Spleen (tissue), 11 donors: ENCODE measurements around the gene SNRPA1. TPM values are rescaled to one million over a fixed set of nuclear protein-coding genes. Genes with fewer than 3 reads are reported as not detected.
A peak's percentile ranks its signal among the peaks of the same experiment; 100 is the strongest.

Experiments used
- DNase-seq: peaks from one replicate; pipeline ENCODE4 v3.0.0-alpha.2; 2020
- H3K27ac ChIP-seq, 8 donors: fragments of 200-600 bp; sonication (generic) in 7 of 8; 1 replicate in 4 of 8; 2 replicates in 4 of 8; pipeline versions ENCODE4 v1.5.0 to v1.8.0; 2016 to 2021; ENCODE audit warnings: inconsistent platforms in 4 of 8, mild to moderate bottlenecking in 4 of 8, moderate library complexity in 1 of 8
- H3K27me3 ChIP-seq, 7 donors: fragments of 200-600 bp; sonication (generic) in 6 of 7; replicated peaks in 1 of 7; 1 replicate in 4 of 7; 2 replicates in 3 of 7; pipeline versions ENCODE4 v1.5.0 to v1.8.0; 2016 to 2021; ENCODE audit warnings: inconsistent platforms in 3 of 7, mild to moderate bottlenecking in 1 of 7
- H3K36me3 ChIP-seq, 6 donors: fragments of 200-600 bp; sonication (generic) in 5 of 6; 1 replicate in 4 of 6; 2 replicates in 2 of 6; pipeline versions ENCODE4 v1.5.0 to v1.8.0; 2016 to 2021; ENCODE audit warnings: inconsistent platforms in 2 of 6
- H3K4me1 ChIP-seq, 6 donors: fragments of 200-600 bp; sonication (generic) in 5 of 6; 1 replicate in 3 of 6; 2 replicates in 3 of 6; pipeline versions ENCODE4 v1.5.0 to v1.8.0; 2016 to 2021; ENCODE audit warnings: inconsistent platforms in 3 of 6
- H3K4me3 ChIP-seq, 8 donors: fragments of 200-600 bp; sonication (generic) in 7 of 8; 1 replicate in 4 of 8; 2 replicates in 4 of 8; pipeline versions ENCODE4 v1.5.0 to v1.8.0; 2016 to 2021; ENCODE audit warnings: inconsistent platforms in 4 of 8, mild to moderate bottlenecking in 4 of 8, moderate library complexity in 2 of 8
- H3K9me3 ChIP-seq, 8 donors: fragments of 200-600 bp; sonication (generic) in 7 of 8; 1 replicate in 4 of 8; 2 replicates in 4 of 8; pipeline versions ENCODE4 v1.5.0 to v1.8.0; 2016 to 2021; ENCODE audit warnings: inconsistent platforms in 4 of 8
- POLR2A ChIP-seq, 3 donors: fragments of 450-650 bp; IDR thresholded peaks; one replicate each; pipeline ENCODE4 v1.5.1; 2017; ENCODE audit warnings: antibody characterized with exemption in 3 of 3, mild to moderate bottlenecking in 1 of 3
- POLR2AphosphoS5 ChIP-seq, 3 donors: sonication (generic); formaldehyde crosslinking; IDR thresholded peaks; one replicate each; pipeline ENCODE4 v1.5.1; 2017; ENCODE audit warnings: antibody characterized with exemption in 3 of 3
- WGBS, 5 donors: extraction: QIAGEN DNeasy Blood & Tissue Kit in 3 of 5; methylation state at CpG; one replicate each; pipeline versions ENCODE4 v1.1.5 to v1.1.7; 2013 to 2018; 5-methylcytosine and 5-hydroxymethylcytosine counted together
- intact Hi-C: fragments of 100-400 bp; cut with DNase I; formaldehyde crosslinking; loops from one replicate; pipeline ENCODE4 v1.15.0; 2023; ENCODE audit warnings: low total_unique reads
- polyA plus RNA-seq, 3 donors: library from polyadenylated mRNA; stranded (reverse); fragments of 200-250 nt; gene quantifications; one replicate each; pipeline ENCODE4 v1.2.1, GENCODE V29; 2013
- total RNA-seq, 7 donors: library from RNA; depleted of rRNA in 3 of 7; stranded (reverse); fragments of >200 nt in 3 of 7; fragmentation: NEBNext Ultra II Directional in 4 of 7; extraction: Animal tissue kit (Norgen Biotek cat#: 25700) in 4 of 7; gene quantifications; one replicate each; pipeline versions ENCODE4 v1.1.0 to v1.2.1, GENCODE V29; 2016 to 2021
- TF ChIP-seq, protein P1 (sequence below), 11 experiments: fragments of 200-600 bp in 7 of 11; fragments of 450-650 bp in 4 of 11; sonication (generic) in 4 of 11; IDR thresholded peaks in 8 of 11; conservative IDR thresholded peaks in 3 of 11; 1 replicate in 7 of 11; 2 replicates in 4 of 11; pipeline versions ENCODE4 v1.4.0 to v1.8.0; 2016 to 2021; ENCODE audit warnings: antibody characterized with exemption in 11 of 11, inconsistent platforms in 4 of 11, mild to moderate bottlenecking in 1 of 11
- donor health status: healthy with polysubstance abuse.
- donor health status: DM: no; HTN: no; CAD: no; lungs with moderate emphysema.
- donor health status: DM: no; HTN: no; CAD: no.
- donor health status: Bipolar disorder and iron deficiency.
- donor health status: healthy.
- donor health status: DM: no; HTN: no; CAD: no.
- donor health status: DM: yes; HTN: yes; CAD: no.

SNRPA1 gene
- total and polyA plus RNA-seq, 10 donors, result 56.2 to 85.4 (median 74.6) TPM

DNA sequence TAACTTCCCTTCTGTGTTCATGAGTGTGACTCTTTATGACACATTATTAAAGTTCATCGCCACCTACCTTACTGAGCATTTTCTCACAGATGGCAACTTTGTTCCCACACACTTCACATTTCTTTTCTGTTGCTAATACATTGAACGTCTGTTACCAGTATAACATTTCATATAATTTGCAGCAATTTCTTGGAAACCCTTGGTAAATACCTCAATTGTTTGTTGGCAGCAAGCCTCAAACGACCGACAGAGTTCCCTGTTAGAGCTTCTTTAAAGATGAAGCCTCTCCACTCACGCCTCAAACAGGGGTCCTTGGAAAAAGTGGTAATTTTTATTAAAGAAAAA lies 40.0 kb downstream of the SNRPA1 start:
- Histone ChIP-seq H3K27ac (peak overlapping the region in 5 of 8 donors; percentile 28 to 54 (median 40)), H3K36me3 (no peaks in the 10 kb centered on the region), H3K9me3 (no peaks in the 10 kb centered on the region), H3K4me3 (no peak overlapping the region), H3K27me3 (no peaks in the 10 kb centered on the region), H3K4me1 (peaks cover 7 to 67% (median 44%) of the 10 kb centered on the region in 6 donors)
- TF ChIP-seq POLR2A (IDR thresholded peaks at IDR 0.05) (no peak), POLR2AphosphoS5 (IDR thresholded peaks at IDR 0.05) (no peak)
- TF ChIP-seq, protein P1, sequence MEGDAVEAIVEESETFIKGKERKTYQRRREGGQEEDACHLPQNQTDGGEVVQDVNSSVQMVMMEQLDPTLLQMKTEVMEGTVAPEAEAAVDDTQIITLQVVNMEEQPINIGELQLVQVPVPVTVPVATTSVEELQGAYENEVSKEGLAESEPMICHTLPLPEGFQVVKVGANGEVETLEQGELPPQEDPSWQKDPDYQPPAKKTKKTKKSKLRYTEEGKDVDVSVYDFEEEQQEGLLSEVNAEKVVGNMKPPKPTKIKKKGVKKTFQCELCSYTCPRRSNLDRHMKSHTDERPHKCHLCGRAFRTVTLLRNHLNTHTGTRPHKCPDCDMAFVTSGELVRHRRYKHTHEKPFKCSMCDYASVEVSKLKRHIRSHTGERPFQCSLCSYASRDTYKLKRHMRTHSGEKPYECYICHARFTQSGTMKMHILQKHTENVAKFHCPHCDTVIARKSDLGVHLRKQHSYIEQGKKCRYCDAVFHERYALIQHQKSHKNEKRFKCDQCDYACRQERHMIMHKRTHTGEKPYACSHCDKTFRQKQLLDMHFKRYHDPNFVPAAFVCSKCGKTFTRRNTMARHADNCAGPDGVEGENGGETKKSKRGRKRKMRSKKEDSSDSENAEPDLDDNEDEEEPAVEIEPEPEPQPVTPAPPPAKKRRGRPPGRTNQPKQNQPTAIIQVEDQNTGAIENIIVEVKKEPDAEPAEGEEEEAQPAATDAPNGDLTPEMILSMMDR (IDR thresholded peaks at IDR 0.05 in 8 of 11, conservative IDR thresholded peaks at IDR 0.05 in 3 of 11), result no peak
- DNase-seq, result no peak
- WGBS, 5 donors, result 39 to 49% (median 48%) methylated on average over 5 of the region's 5 CpGs
- intact Hi-C loops, result loop anchor here (10.0 kb wide), 1 partner anchor 130 kb away; no protein-coding TSS in a partner anchor

DNA sequence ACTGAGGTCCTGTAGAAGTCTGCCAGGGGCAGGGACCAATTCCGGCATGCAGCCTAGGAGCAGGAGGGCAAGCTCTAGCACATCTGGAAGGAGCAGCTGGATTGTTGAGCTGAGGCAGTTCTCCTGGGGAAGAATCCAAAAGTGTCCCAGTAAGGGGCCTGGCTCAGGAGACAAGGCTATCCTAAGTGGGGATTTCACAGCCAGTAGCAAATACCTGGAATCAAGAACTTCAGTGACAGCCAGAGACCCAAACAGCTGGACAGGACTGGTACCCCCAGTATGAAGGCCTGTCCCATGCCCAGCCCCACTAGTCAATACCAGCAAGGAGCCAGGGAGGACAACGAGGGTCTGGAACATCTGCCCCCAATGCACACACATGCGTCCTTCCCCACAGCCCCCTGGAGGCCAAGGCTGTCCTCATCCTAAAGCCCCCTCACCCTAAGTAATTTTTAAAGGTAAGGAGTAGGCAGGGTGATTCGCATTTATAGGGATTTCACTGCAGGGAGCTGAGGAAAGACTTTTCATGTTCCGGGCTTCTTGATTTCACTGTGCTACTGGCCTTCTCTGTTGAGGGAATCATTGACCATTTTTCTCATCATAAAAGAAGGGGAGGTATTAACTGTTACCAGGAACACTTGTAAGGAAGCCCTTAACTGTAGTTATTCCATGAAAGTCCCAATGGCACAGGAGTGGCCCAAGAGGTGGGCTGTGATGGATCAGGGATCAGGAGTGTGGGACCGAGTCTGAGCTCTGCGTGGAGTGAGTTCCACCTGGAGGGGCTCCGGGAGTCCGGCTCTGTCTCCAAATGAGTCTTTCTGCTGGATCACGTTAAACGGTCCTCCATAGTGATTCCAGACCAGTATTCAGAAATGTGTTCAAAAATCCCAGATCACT lies 40.6 kb downstream of the SNRPA1 start:
- H3K27ac ChIP-seq, result peak overlapping the region in 4 of 8 donors; percentile 37 to 54 (median 43)
- H3K36me3 ChIP-seq, result no peaks in the 10 kb centered on the region
- H3K27me3 ChIP-seq, result no peaks in the 10 kb centered on the region
- peaks cover 13 to 73% (median 50%) of the 10 kb centered on the region in 6 donors for H3K4me1 ChIP-seq
- TF ChIP-seq, protein P1 (IDR thresholded peaks at IDR 0.05 in 8 of 11, conservative IDR thresholded peaks at IDR 0.05 in 3 of 11), result no peak
- TF ChIP-seq POLR2AphosphoS5 (IDR thresholded peaks at IDR 0.05), result no peak
- no peak for TF ChIP-seq POLR2A (IDR thresholded peaks at IDR 0.05)
- intact Hi-C loops, result loop anchor here (10.0 kb wide), 1 partner anchor 130 kb away; no protein-coding TSS in a partner anchor
- no peaks in the 10 kb centered on the region for H3K9me3 ChIP-seq
- DNase-seq, result no peak
- no peak overlapping the region for H3K4me3 ChIP-seq
- 88 to 93% (median 91%) methylated on average over 11 of the region's 11 CpGs for WGBS, 5 donors

GRCh38 chr15:101252836-101253235 lies 42.2 kb downstream of the SNRPA1 start:
- Histone ChIP-seq H3K4me3 (peak overlapping the region; percentile 62 to 93 (median 80)), H3K27me3 (no peaks in the 10 kb centered on the region), H3K9me3 (no peaks in the 10 kb centered on the region), H3K27ac (peak overlapping the region; percentile 74 to 96 (median 92)), H3K4me1 (peaks cover 17 to 80% (median 56%) of the 10 kb centered on the region in 6 donors), H3K36me3 (peaks cover 0 to 4% (median 0%) of the 10 kb centered on the region in 6 donors)
- intact Hi-C loops, result loop anchor here (10.0 kb wide), 1 partner anchor 128 kb away; no protein-coding TSS in a partner anchor
- DNase-seq, result no peak
- TF ChIP-seq POLR2A (IDR thresholded peaks at IDR 0.05) (no peak), POLR2AphosphoS5 (IDR thresholded peaks at IDR 0.05) (no peak)
- TF ChIP-seq, protein P1 (IDR thresholded peaks at IDR 0.05 in 8 of 11, conservative IDR thresholded peaks at IDR 0.05 in 3 of 11), result no peak
- 46 to 61% (median 55%) methylated on average over 3 of the region's 3 CpGs for WGBS, 5 donors
